Measurements from ENCODE around the gene GPR183.

Gene GPR183

GRCh38 chr13:99278843-99279242 is 28.4 kb downstream of the GPR183 start:
- no peak overlapping the region for H3K18ac ChIP-seq (ENCODE audit: low read depth in 1 of 2, low read length in 2 of 2)
- peaks cover 0 to 5% of the 10 kb centered on the region in 2 experiments for H3K36me3 ChIP-seq (ENCODE audit: control insufficient read depth in 1 of 2, insufficient read depth in 2 of 2, low read depth in 1 of 2, low read length in 2 of 2)
- H3K79me1 ChIP-seq (replicated peaks; ENCODE audit: low read length, poor library complexity, severe bottlenecking), result peaks cover 25% of the 10 kb centered on the region
- no peak for DNase-seq
- no peaks in the 10 kb centered on the region for H3K4me1 ChIP-seq (ENCODE audit: control insufficient read depth, insufficient read depth, low read depth, low read length)
- no peak overlapping the region for H3K27ac ChIP-seq (ENCODE audit: low read length, poor library complexity, severe bottlenecking)
- 93% methylated on average over 2 of the region's 3 CpGs for WGBS
- H2BK5ac ChIP-seq (ENCODE audit: low read depth, low read length, poor library complexity, severe bottlenecking), result no peak overlapping the region
- no peak overlapping the region for H2AFZ ChIP-seq (ENCODE audit: low read depth, low read length)
- H3K4me2 ChIP-seq (ENCODE audit: low read length, poor library complexity, severe bottlenecking), result no peak overlapping the region
- H3K27me3 ChIP-seq (ENCODE audit: control insufficient read depth in 1 of 2, insufficient read depth in 1 of 2, low read length in 2 of 2), result no peaks in the 10 kb centered on the region
- no peak overlapping the region for H3K14ac ChIP-seq (ENCODE audit: low read length in 2 of 2)
- no peak overlapping the region for H2AK5ac ChIP-seq (ENCODE audit: low read length, severe bottlenecking)
- no peak overlapping the region for H4K91ac ChIP-seq (ENCODE audit: low read length)
- no peak overlapping the region for H3K4me3 ChIP-seq (ENCODE audit: insufficient read depth in 1 of 2, low read depth in 1 of 2, low read length in 2 of 2)
- no peak overlapping the region for H3K4ac ChIP-seq (ENCODE audit: low read depth in 1 of 2, low read length in 2 of 2)
- no peak overlapping the region for H3K9ac ChIP-seq (ENCODE audit: low read length)
- H2BK120ac ChIP-seq (ENCODE audit: low read depth, low read length), result no peak overlapping the region
- H2BK12ac ChIP-seq (ENCODE audit: low read length in 2 of 2), result no peak overlapping the region
- no peaks in the 10 kb centered on the region for H3K9me3 ChIP-seq (ENCODE audit: control insufficient read depth, low read length)
- H2BK15ac ChIP-seq (ENCODE audit: low read depth, poor library complexity, severe bottlenecking), result no peak overlapping the region
- no peak overlapping the region for H4K8ac ChIP-seq (ENCODE audit: low read length)
- no peak overlapping the region for H3K23ac ChIP-seq (ENCODE audit: low read length in 2 of 2)

GRCh38 chr13:99278200-99278599 is 29.0 kb downstream of the GPR183 start:
- H3K27ac ChIP-seq (ENCODE audit: low read length, poor library complexity, severe bottlenecking), result no peak overlapping the region
- no peak overlapping the region for H3K23ac ChIP-seq (ENCODE audit: low read length in 2 of 2)
- H3K36me3 ChIP-seq (ENCODE audit: control insufficient read depth in 1 of 2, insufficient read depth in 2 of 2, low read depth in 1 of 2, low read length in 2 of 2), result peaks cover 0 to 5% of the 10 kb centered on the region in 2 experiments
- no peaks in the 10 kb centered on the region for H3K4me1 ChIP-seq (ENCODE audit: control insufficient read depth, insufficient read depth, low read depth, low read length)
- no peak overlapping the region for H3K18ac ChIP-seq (ENCODE audit: low read depth in 1 of 2, low read length in 2 of 2)
- no peak for DNase-seq
- no peak overlapping the region for H3K4ac ChIP-seq (ENCODE audit: low read depth in 1 of 2, low read length in 2 of 2)
- no peak overlapping the region for H4K91ac ChIP-seq (ENCODE audit: low read length)
- H3K27me3 ChIP-seq (ENCODE audit: control insufficient read depth in 1 of 2, insufficient read depth in 1 of 2, low read length in 2 of 2), result no peaks in the 10 kb centered on the region
- H2AFZ ChIP-seq (ENCODE audit: low read depth, low read length), result no peak overlapping the region
- H3K9ac ChIP-seq (ENCODE audit: low read length), result no peak overlapping the region
- H4K8ac ChIP-seq (ENCODE audit: low read length), result no peak overlapping the region
- H3K79me1 ChIP-seq (replicated peaks; ENCODE audit: low read length, poor library complexity, severe bottlenecking), result peaks cover 29% of the 10 kb centered on the region
- no peak overlapping the region for H2BK12ac ChIP-seq (ENCODE audit: low read length in 2 of 2)
- H2BK120ac ChIP-seq (ENCODE audit: low read depth, low read length), result no peak overlapping the region
- H2AK5ac ChIP-seq (ENCODE audit: low read length, severe bottlenecking), result no peak overlapping the region
- no peak overlapping the region for H2BK5ac ChIP-seq (ENCODE audit: low read depth, low read length, poor library complexity, severe bottlenecking)
- no peaks in the 10 kb centered on the region for H3K9me3 ChIP-seq (ENCODE audit: control insufficient read depth, low read length)
- no peak overlapping the region for H3K4me3 ChIP-seq (ENCODE audit: insufficient read depth in 1 of 2, low read depth in 1 of 2, low read length in 2 of 2)
- no peak overlapping the region for H3K14ac ChIP-seq (ENCODE audit: low read length in 2 of 2)
- no peak overlapping the region for H3K4me2 ChIP-seq (ENCODE audit: low read length, poor library complexity, severe bottlenecking)
- no peak overlapping the region for H2BK15ac ChIP-seq (ENCODE audit: low read depth, poor library complexity, severe bottlenecking)
- WGBS, result 96% methylated on average over 4 of the region's 5 CpGs

- no peak overlapping the region for H2AK5ac ChIP-seq (ENCODE audit: low read length, severe bottlenecking)
- H2BK5ac ChIP-seq (ENCODE audit: low read depth, low read length, poor library complexity, severe bottlenecking), result no peak overlapping the region
- no peak overlapping the region for H3K27ac ChIP-seq (ENCODE audit: low read length, poor library complexity, severe bottlenecking)
- H3K9me3 ChIP-seq (ENCODE audit: control insufficient read depth, low read length), result peaks cover under 1% of the 10 kb centered on the region
- H3K4me1 ChIP-seq (ENCODE audit: control insufficient read depth, insufficient read depth, low read depth, low read length), result no peaks in the 10 kb centered on the region
- H2BK12ac ChIP-seq (ENCODE audit: low read length in 2 of 2), result no peak overlapping the region
- peak overlapping the region; percentile 54 for H4K8ac ChIP-seq (ENCODE audit: low read length)
- no peak overlapping the region for H3K4me3 ChIP-seq (ENCODE audit: insufficient read depth in 1 of 2, low read depth in 1 of 2, low read length in 2 of 2)
- no peak overlapping the region for H3K23ac ChIP-seq (ENCODE audit: low read length in 2 of 2)
- H4K91ac ChIP-seq (ENCODE audit: low read length), result no peak overlapping the region
- H3K14ac ChIP-seq (ENCODE audit: low read length in 2 of 2), result no peak overlapping the region
- peaks cover 31% of the 10 kb centered on the region for H3K79me1 ChIP-seq (replicated peaks; ENCODE audit: low read length, poor library complexity, severe bottlenecking)
- no peaks in the 10 kb centered on the region for H3K27me3 ChIP-seq (ENCODE audit: control insufficient read depth in 1 of 2, insufficient read depth in 1 of 2, low read length in 2 of 2)
- H2BK15ac ChIP-seq (ENCODE audit: low read depth, poor library complexity, severe bottlenecking), result no peak overlapping the region
- H3K9ac ChIP-seq (ENCODE audit: low read length), result no peak overlapping the region
- no peak overlapping the region for H3K4me2 ChIP-seq (ENCODE audit: low read length, poor library complexity, severe bottlenecking)
- H3K18ac ChIP-seq (ENCODE audit: low read depth in 1 of 2, low read length in 2 of 2), result no peak overlapping the region
- no peak for DNase-seq
- WGBS, result 100% methylated on average over 4 of the region's 4 CpGs
- no peak overlapping the region for H2BK120ac ChIP-seq (ENCODE audit: low read depth, low read length)
- H3K4ac ChIP-seq (ENCODE audit: low read depth in 1 of 2, low read length in 2 of 2), result no peak overlapping the region
- H3K36me3 ChIP-seq (ENCODE audit: control insufficient read depth in 1 of 2, insufficient read depth in 2 of 2, low read depth in 1 of 2, low read length in 2 of 2), result peaks cover 0 to 5% of the 10 kb centered on the region in 2 experiments
- no peak overlapping the region for H2AFZ ChIP-seq (ENCODE audit: low read depth, low read length)
Measured at GRCh38 chr13:99277629-99278028, 29.6 kb downstream of the GPR183 start.

- WGBS, result 90% methylated on average over 2 of the region's 2 CpGs
- Histone ChIP-seq H2AFZ (ENCODE audit: low read depth, low read length) (no peak overlapping the region), H2BK120ac (ENCODE audit: low read depth, low read length) (no peak overlapping the region), H3K14ac (ENCODE audit: low read length in 2 of 2) (no peak overlapping the region), H2AK5ac (ENCODE audit: low read length, severe bottlenecking) (no peak overlapping the region), H3K4me3 (ENCODE audit: insufficient read depth in 1 of 2, low read depth in 1 of 2, low read length in 2 of 2) (no peak overlapping the region), H4K8ac (ENCODE audit: low read length) (peak overlapping the region; percentile 39), H4K91ac (ENCODE audit: low read length) (no peak overlapping the region), H3K9me3 (ENCODE audit: control insufficient read depth, low read length) (peaks cover 5% of the 10 kb centered on the region), H3K27me3 (ENCODE audit: control insufficient read depth in 1 of 2, insufficient read depth in 1 of 2, low read length in 2 of 2) (no peaks in the 10 kb centered on the region), H3K79me1 (replicated peaks; ENCODE audit: low read length, poor library complexity, severe bottlenecking) (peaks cover 35% of the 10 kb centered on the region), H3K18ac (ENCODE audit: low read depth in 1 of 2, low read length in 2 of 2) (no peak overlapping the region), H3K36me3 (ENCODE audit: control insufficient read depth in 1 of 2, insufficient read depth in 2 of 2, low read depth in 1 of 2, low read length in 2 of 2) (peaks cover 0 to 8% of the 10 kb centered on the region in 2 experiments), H3K4me1 (ENCODE audit: control insufficient read depth, insufficient read depth, low read depth, low read length) (no peaks in the 10 kb centered on the region), H3K23ac (ENCODE audit: low read length in 2 of 2) (no peak overlapping the region), H3K4ac (ENCODE audit: low read depth in 1 of 2, low read length in 2 of 2) (no peak overlapping the region), H3K27ac (ENCODE audit: low read length, poor library complexity, severe bottlenecking) (no peak overlapping the region), H2BK12ac (ENCODE audit: low read length in 2 of 2) (no peak overlapping the region), H3K9ac (ENCODE audit: low read length) (no peak overlapping the region), H2BK5ac (ENCODE audit: low read depth, low read length, poor library complexity, severe bottlenecking) (no peak overlapping the region), H3K4me2 (ENCODE audit: low read length, poor library complexity, severe bottlenecking) (no peak overlapping the region), H2BK15ac (ENCODE audit: low read depth, poor library complexity, severe bottlenecking) (no peak overlapping the region)
- no peak for DNase-seq
Measured at GRCh38 chr13:99276706-99277105, 30.5 kb downstream of the GPR183 start.
